Transverse colon (tissue), 4 donors: Measurements from ENCODE around the gene IFITM5. TPM values are rescaled to one million over a fixed set of nuclear protein-coding genes. Genes with fewer than 3 reads are reported as not detected.
A peak's percentile ranks its signal among the peaks of the same experiment; 100 is the strongest.

ENCODE experiments used
- DNase-seq: peaks from one replicate; pipeline ENCODE4 v3.0.0-alpha.2; 2019
- H3K27ac ChIP-seq, 4 donors: fragments of 200-600 bp; sonication (generic); 2 replicates each; pipeline ENCODE4 v1.5.1; 2016 to 2018; ENCODE audit warnings: inconsistent platforms in 4 of 4
- H3K27me3 ChIP-seq: fragments of 200-600 bp; sonication (generic); 2 replicates; pipeline ENCODE4 v1.5.1; 2017; ENCODE audit warnings: inconsistent platforms
- H3K36me3 ChIP-seq, 4 donors: fragments of 200-600 bp; sonication (generic); 2 replicates each; pipeline ENCODE4 v1.5.1; 2017 to 2019; ENCODE audit warnings: inconsistent platforms in 4 of 4
- H3K4me1 ChIP-seq, 4 donors: fragments of 200-600 bp; sonication (generic); 2 replicates each; pipeline ENCODE4 v1.5.1; 2017 to 2020; ENCODE audit warnings: inconsistent platforms in 4 of 4
- H3K4me3 ChIP-seq, 4 donors: fragments of 200-600 bp; sonication (generic); 1 replicate in 1 of 4; 2 replicates in 3 of 4; pipeline versions ENCODE4 v1.5.1 to v1.6.1; 2017 to 2019; ENCODE audit warnings: inconsistent platforms in 4 of 4
- H3K9me3 ChIP-seq, 2 donors: fragments of 200-600 bp; sonication (generic); 2 replicates each; pipeline ENCODE4 v1.5.1; 2017 to 2019; ENCODE audit warnings: inconsistent platforms in 2 of 2
- EP300 ChIP-seq: sonication (generic); formaldehyde crosslinking; IDR thresholded peaks from one replicate; pipeline ENCODE4 v1.6.1; 2017; ENCODE audit warnings: antibody characterized with exemption, low read depth
- POLR2A ChIP-seq: fragments of 450-650 bp; IDR thresholded peaks from one replicate; pipeline ENCODE4 v1.6.1; 2016; ENCODE audit warnings: antibody characterized with exemption, mild to moderate bottlenecking, moderate library complexity
- POLR2AphosphoS5 ChIP-seq, 3 donors: sonication (generic); formaldehyde crosslinking; IDR thresholded peaks; one replicate each; pipeline ENCODE4 v1.6.1; 2016; ENCODE audit warnings: antibody characterized with exemption in 3 of 3
- WGBS, 2 donors: methylation state at CpG; one replicate each; pipeline ENCODE4 v1.1.5; 2018; ENCODE audit warnings: low coverage in 1 of 2; 5-methylcytosine and 5-hydroxymethylcytosine counted together
- in situ Hi-C, 4 donors: fragments of 200-750 bp; cut with MboI; loops; one replicate each; pipeline versions ENCODE4 v1.15.0 to v1.15.1; 2017; ENCODE audit warnings: low sequenced_read_pairs in 3 of 4, low pct_ligation_motif_present in 1 of 4, low pct_unique_long_range_greater_than_20kb in 1 of 4
- intact Hi-C: fragments of 100-400 bp; cut with DNase I; formaldehyde crosslinking; loops from one replicate; pipeline ENCODE4 v1.15.1; 2023; ENCODE audit warnings: low total_unique reads
- total RNA-seq, 4 donors: library from RNA; depleted of rRNA; stranded (reverse); fragments of >200 nt; gene quantifications; one replicate each; pipeline ENCODE4 v1.1.0, GENCODE V29; 2016
- TF ChIP-seq, protein P1 (sequence below), 5 experiments: fragments of 200-600 bp in 3 of 5; fragments of 450-650 bp in 2 of 5; sonication (generic) in 3 of 5; IDR thresholded peaks; 1 replicate in 2 of 5; 2 replicates in 3 of 5; pipeline ENCODE4 v1.5.1; 2016 to 2017; ENCODE audit warnings: antibody characterized with exemption in 5 of 5, inconsistent platforms in 3 of 5, mild to moderate bottlenecking in 2 of 5, moderate library complexity in 1 of 5

IFITM5 gene
- total RNA-seq, 4 donors from 2014 or later: not detected

DNA sequence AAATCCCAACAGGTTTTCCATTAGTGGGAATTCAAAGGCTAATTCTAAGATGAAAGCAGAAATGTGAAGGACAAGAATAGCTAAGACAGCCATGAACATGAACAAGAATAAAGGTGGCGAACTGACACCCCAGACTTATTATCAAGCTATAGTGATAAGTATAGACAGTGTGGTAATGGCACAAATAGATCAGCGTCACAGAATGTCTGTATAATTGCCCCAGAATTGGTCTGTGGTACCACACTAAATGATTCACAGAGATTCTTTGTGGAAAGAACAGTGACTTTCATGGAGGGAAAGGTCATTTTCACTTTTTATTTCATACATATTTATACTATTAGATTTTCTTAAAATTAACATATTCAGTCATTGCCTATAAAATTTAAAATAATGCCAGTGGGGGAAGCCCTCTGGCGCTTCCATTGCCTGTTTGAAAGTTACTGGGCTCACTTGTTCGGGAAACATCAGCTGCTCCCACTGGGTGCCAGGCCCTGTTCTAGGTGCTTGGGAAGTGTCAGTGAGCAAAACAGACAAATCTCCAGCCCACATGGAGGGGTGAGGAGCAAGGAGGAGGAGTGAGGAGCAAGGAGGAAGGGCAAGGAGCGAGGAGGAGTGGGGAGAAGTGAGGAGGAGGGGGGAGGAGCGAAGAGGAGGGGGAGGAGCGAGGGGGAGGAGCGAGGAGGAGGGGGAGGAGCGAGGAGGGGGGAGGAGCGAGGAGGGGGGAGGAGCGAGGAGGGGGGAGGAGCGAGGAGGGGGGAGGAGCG lies 32.5 kb downstream of the IFITM5 start:
- peaks cover 0 to 20% (median 15%) of the 10 kb centered on the region in 4 donors for H3K4me1 ChIP-seq
- intact Hi-C loops (no loop called here), in situ Hi-C loops (no loop called here)
- peaks cover 7% of the 10 kb centered on the region for H3K27me3 ChIP-seq
- H3K9me3 ChIP-seq: no peaks in the 10 kb centered on the region
- DNase-seq: no peak
- H3K36me3 ChIP-seq: no peaks in the 10 kb centered on the region
- WGBS, 2 donors: 68 to 91% methylated on average over 4 to 5 of the region's 13 CpGs
- H3K4me3 ChIP-seq: no peak overlapping the region
- H3K27ac ChIP-seq: peak overlapping the region in 1 of 4 donors; percentile 2
- TF ChIP-seq EP300: no peak
- TF ChIP-seq POLR2AphosphoS5 (IDR thresholded peaks at IDR 0.05): no peak
- no peak for TF ChIP-seq POLR2A
- TF ChIP-seq, protein P1, sequence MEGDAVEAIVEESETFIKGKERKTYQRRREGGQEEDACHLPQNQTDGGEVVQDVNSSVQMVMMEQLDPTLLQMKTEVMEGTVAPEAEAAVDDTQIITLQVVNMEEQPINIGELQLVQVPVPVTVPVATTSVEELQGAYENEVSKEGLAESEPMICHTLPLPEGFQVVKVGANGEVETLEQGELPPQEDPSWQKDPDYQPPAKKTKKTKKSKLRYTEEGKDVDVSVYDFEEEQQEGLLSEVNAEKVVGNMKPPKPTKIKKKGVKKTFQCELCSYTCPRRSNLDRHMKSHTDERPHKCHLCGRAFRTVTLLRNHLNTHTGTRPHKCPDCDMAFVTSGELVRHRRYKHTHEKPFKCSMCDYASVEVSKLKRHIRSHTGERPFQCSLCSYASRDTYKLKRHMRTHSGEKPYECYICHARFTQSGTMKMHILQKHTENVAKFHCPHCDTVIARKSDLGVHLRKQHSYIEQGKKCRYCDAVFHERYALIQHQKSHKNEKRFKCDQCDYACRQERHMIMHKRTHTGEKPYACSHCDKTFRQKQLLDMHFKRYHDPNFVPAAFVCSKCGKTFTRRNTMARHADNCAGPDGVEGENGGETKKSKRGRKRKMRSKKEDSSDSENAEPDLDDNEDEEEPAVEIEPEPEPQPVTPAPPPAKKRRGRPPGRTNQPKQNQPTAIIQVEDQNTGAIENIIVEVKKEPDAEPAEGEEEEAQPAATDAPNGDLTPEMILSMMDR (IDR thresholded peaks at IDR 0.05): no peak

DNA sequence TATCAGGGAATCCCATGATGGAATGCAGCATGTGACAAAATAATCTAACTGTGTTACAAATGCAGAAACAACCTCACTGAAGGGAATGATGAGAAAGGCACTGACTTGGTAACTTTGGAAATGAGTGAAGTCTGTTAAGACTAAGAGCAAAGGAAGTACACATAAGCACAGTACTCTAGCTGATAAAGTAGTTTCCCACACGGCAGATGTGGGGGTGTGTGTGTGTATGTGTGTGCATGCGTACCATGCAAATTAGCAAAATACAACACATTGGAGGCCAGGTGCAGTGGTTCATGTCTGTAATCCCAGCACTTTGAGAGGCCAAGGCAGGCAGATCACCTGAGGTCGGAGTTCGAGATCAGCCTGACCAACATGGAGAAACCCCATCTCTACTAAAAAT lies 37.7 kb downstream of the IFITM5 start:
- TF ChIP-seq, protein P1 (IDR thresholded peaks at IDR 0.05): no peak
- TF ChIP-seq POLR2A: no peak
- WGBS, 2 donors: 81 to 100% methylated on average over 4 of the region's 4 CpGs
- in situ Hi-C loops: no loop called here

DNA sequence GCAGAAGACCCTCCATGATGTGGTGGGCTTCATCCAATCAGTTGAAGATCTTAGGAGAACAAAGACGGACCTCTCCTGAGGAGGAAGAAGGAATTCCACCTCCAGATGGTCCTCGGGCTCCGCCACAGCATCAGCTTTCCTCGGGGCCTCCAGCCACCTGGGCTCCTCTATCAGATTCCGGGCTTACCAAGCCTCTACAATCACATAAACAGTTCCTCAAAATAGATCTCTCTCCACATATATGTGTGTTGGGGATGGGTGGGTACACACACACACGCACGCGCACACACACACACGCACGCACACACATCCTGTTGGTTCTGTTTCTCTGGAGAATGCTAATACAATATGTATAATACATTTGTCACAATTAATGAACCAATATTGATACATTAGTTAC lies 39.9 kb downstream of the IFITM5 start:
- TF ChIP-seq EP300 (no peak), POLR2A (no peak), POLR2AphosphoS5 (IDR thresholded peaks at IDR 0.05) (no peak)
- TF ChIP-seq, protein P1 (IDR thresholded peaks at IDR 0.05): no peak
- in situ Hi-C loops: loop anchor here in 1 of 4 donors (10.0 kb wide), 1 partner anchor 105 kb away; the partner anchor contains the start of gene B4GALNT4
- 72 to 88% methylated on average over 5 to 10 of the region's 10 CpGs for WGBS, 2 donors

More for the DNA sequence above, 37.7 kb downstream of the IFITM5 start:
- Histone ChIP-seq H3K27me3 (no peaks in the 10 kb centered on the region), H3K4me3 (no peak overlapping the region), H3K4me1 (no peaks in the 10 kb centered on the region), H3K9me3 (no peaks in the 10 kb centered on the region), H3K27ac (no peak overlapping the region), H3K36me3 (no peaks in the 10 kb centered on the region)
- intact Hi-C loops: no loop called here
- no peak for DNase-seq

DNA sequence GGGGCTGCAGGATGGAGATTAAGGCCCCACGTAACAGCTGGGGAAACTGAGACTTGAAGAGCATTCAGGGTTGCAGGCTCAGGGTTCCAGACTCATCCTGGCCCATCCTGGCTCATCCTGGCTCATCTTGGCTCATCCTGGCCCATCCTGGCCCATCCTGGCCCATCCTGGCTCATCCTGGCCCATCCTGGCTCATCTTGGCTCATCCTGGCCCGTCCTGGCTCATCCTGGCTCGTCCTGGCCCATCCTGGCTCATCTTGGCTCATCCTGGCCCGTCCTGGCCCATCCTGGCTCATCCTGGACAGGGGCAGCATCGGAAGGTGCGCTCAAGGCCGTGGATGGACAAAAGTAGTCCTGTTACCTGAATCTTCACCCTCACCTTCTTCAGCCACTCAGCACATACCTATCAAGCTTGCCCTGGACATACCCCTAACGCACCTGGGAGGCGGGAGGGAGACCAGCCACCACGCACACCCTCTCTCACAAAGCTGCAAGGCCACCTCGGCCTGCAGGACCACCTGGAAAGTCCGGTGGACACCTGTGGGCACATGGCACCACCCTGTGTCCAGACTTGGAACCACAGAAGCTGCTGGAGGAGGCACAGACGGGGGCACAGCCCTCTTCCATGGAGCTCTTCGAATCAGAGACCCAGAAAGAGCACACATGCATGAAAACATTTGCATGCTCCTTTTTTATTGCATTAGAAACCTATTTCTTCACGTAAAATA lies 41.4 kb downstream of the IFITM5 start:
- Histone ChIP-seq H3K4me3 (no peak overlapping the region), H3K27ac (no peak overlapping the region), H3K27me3 (no peaks in the 10 kb centered on the region), H3K36me3 (no peaks in the 10 kb centered on the region), H3K4me1 (no peaks in the 10 kb centered on the region), H3K9me3 (no peaks in the 10 kb centered on the region)
- 79% methylated on average over 15 of the region's 15 CpGs; no CpG with 5 or more reads in 1 of the 2 donors for WGBS, 2 donors
- DNase-seq: no peak
- in situ Hi-C loops (loop anchor here in 1 of 4 donors (10.0 kb wide), 1 partner anchor 107 kb away; the partner anchor contains the start of gene B4GALNT4), intact Hi-C loops (no loop called here)
- no peak for TF ChIP-seq POLR2AphosphoS5 (IDR thresholded peaks at IDR 0.05)
- TF ChIP-seq, protein P1 (IDR thresholded peaks at IDR 0.05): peak in 1 of 5 experiments; percentile 7

More for the DNA sequence above, 39.9 kb downstream of the IFITM5 start:
- no peak overlapping the region for H3K4me3 ChIP-seq
- no peaks in the 10 kb centered on the region for H3K9me3 ChIP-seq
- H3K36me3 ChIP-seq: no peaks in the 10 kb centered on the region
- DNase-seq: no peak
- intact Hi-C loops: no loop called here
- no peak overlapping the region for H3K27ac ChIP-seq
- H3K27me3 ChIP-seq: no peaks in the 10 kb centered on the region
- H3K4me1 ChIP-seq: no peaks in the 10 kb centered on the region
